Measurements from ENCODE around the gene CACNA1C.

Gene CACNA1C

GRCh38 chr12:2627076-2627834 lies 574.5 kb downstream of the CACNA1C start:
- Histone ChIP-seq H3K9me3 (ENCODE audit: control insufficient read depth, low read length) (no peaks in the 10 kb centered on the region), H3K4me3 (ENCODE audit: low read length) (no peak overlapping the region), H3K4me1 (ENCODE audit: control insufficient read depth, insufficient read depth, low read length) (no peaks in the 10 kb centered on the region), H3K27me3 (replicated peaks; ENCODE audit: control insufficient read depth, insufficient read depth, low read length) (no peaks in the 10 kb centered on the region), H3K36me3 (ENCODE audit: control insufficient read depth, insufficient read depth, low read length, severe bottlenecking) (peaks cover 19% of the 10 kb centered on the region), H3K9ac (ENCODE audit: low read length) (no peak overlapping the region)
- DNase-seq (ENCODE audit: low read depth): no peak

- Histone ChIP-seq H3K4me1 (ENCODE audit: control insufficient read depth, insufficient read depth, low read length) (no peaks in the 10 kb centered on the region), H3K4me3 (ENCODE audit: low read length) (no peak overlapping the region), H3K36me3 (ENCODE audit: control insufficient read depth, insufficient read depth, low read length, severe bottlenecking) (peaks cover 19% of the 10 kb centered on the region), H3K9ac (ENCODE audit: low read length) (no peak overlapping the region), H3K27me3 (replicated peaks; ENCODE audit: control insufficient read depth, insufficient read depth, low read length) (no peaks in the 10 kb centered on the region), H3K9me3 (ENCODE audit: control insufficient read depth, low read length) (no peaks in the 10 kb centered on the region)
- DNase-seq (ENCODE audit: low read depth): no peak
Observed at GRCh38 chr12:2627835-2628191, 575.0 kb downstream of the CACNA1C start.

- no peaks in the 10 kb centered on the region for H3K27me3 ChIP-seq (replicated peaks; ENCODE audit: control insufficient read depth, insufficient read depth, low read length)
- no peak overlapping the region for H3K9ac ChIP-seq (ENCODE audit: low read length)
Observed at GRCh38 chr12:2628401-2628800, 575.6 kb downstream of the CACNA1C start.

GRCh38 chr12:2629051-2629450 lies 576.3 kb downstream of the CACNA1C start:
- Histone ChIP-seq H3K27me3 (replicated peaks; ENCODE audit: control insufficient read depth, insufficient read depth, low read length) (no peaks in the 10 kb centered on the region), H3K4me1 (ENCODE audit: control insufficient read depth, insufficient read depth, low read length) (no peaks in the 10 kb centered on the region)

More at GRCh38 chr12:2628401-2628800, 575.6 kb downstream of the CACNA1C start:
- Histone ChIP-seq H3K36me3 (ENCODE audit: control insufficient read depth, insufficient read depth, low read length, severe bottlenecking) (peaks cover 19% of the 10 kb centered on the region), H3K4me3 (ENCODE audit: low read length) (no peak overlapping the region), H3K4me1 (ENCODE audit: control insufficient read depth, insufficient read depth, low read length) (no peaks in the 10 kb centered on the region), H3K9me3 (ENCODE audit: control insufficient read depth, low read length) (no peaks in the 10 kb centered on the region)
- DNase-seq (ENCODE audit: low read depth): no peak

GRCh38 chr12:2631653-2632350 lies 579.0 kb downstream of the CACNA1C start:
- Histone ChIP-seq H3K9ac (ENCODE audit: low read length) (no peak overlapping the region), H3K4me3 (ENCODE audit: low read length) (no peak overlapping the region), H3K4me1 (ENCODE audit: control insufficient read depth, insufficient read depth, low read length) (no peaks in the 10 kb centered on the region), H3K36me3 (ENCODE audit: control insufficient read depth, insufficient read depth, low read length, severe bottlenecking) (peaks cover 17% of the 10 kb centered on the region), H3K9me3 (ENCODE audit: control insufficient read depth, low read length) (no peaks in the 10 kb centered on the region), H3K27me3 (replicated peaks; ENCODE audit: control insufficient read depth, insufficient read depth, low read length) (no peaks in the 10 kb centered on the region)
- no peak for DNase-seq (ENCODE audit: low read depth)

More at GRCh38 chr12:2629051-2629450, 576.3 kb downstream of the CACNA1C start:
- H3K36me3 ChIP-seq (ENCODE audit: control insufficient read depth, insufficient read depth, low read length, severe bottlenecking): peaks cover 16% of the 10 kb centered on the region
- H3K9ac ChIP-seq (ENCODE audit: low read length): no peak overlapping the region
- DNase-seq (ENCODE audit: low read depth): no peak
- no peaks in the 10 kb centered on the region for H3K9me3 ChIP-seq (ENCODE audit: control insufficient read depth, low read length)
- no peak overlapping the region for H3K4me3 ChIP-seq (ENCODE audit: low read length)

GRCh38 chr12:2633176-2633824 lies 580.5 kb downstream of the CACNA1C start:
- Histone ChIP-seq H3K4me3 (ENCODE audit: low read length) (no peak overlapping the region), H3K27me3 (replicated peaks; ENCODE audit: control insufficient read depth, insufficient read depth, low read length) (no peaks in the 10 kb centered on the region), H3K4me1 (ENCODE audit: control insufficient read depth, insufficient read depth, low read length) (no peaks in the 10 kb centered on the region), H3K9ac (ENCODE audit: low read length) (no peak overlapping the region), H3K36me3 (ENCODE audit: control insufficient read depth, insufficient read depth, low read length, severe bottlenecking) (peaks cover 11% of the 10 kb centered on the region), H3K9me3 (ENCODE audit: control insufficient read depth, low read length) (no peaks in the 10 kb centered on the region)
- DNase-seq (ENCODE audit: low read depth): no peak

GRCh38 chr12:2633825-2634200 lies 581.0 kb downstream of the CACNA1C start:
- Histone ChIP-seq H3K4me1 (ENCODE audit: control insufficient read depth, insufficient read depth, low read length) (no peaks in the 10 kb centered on the region), H3K36me3 (ENCODE audit: control insufficient read depth, insufficient read depth, low read length, severe bottlenecking) (peaks cover 9% of the 10 kb centered on the region), H3K9me3 (ENCODE audit: control insufficient read depth, low read length) (no peaks in the 10 kb centered on the region), H3K4me3 (ENCODE audit: low read length) (no peak overlapping the region), H3K9ac (ENCODE audit: low read length) (no peak overlapping the region), H3K27me3 (replicated peaks; ENCODE audit: control insufficient read depth, insufficient read depth, low read length) (no peaks in the 10 kb centered on the region)
- DNase-seq (ENCODE audit: low read depth): no peak

- Histone ChIP-seq H3K4me1 (ENCODE audit: control insufficient read depth, insufficient read depth, low read length) (no peaks in the 10 kb centered on the region), H3K4me3 (ENCODE audit: low read length) (no peak overlapping the region), H3K9me3 (ENCODE audit: control insufficient read depth, low read length) (no peaks in the 10 kb centered on the region), H3K27me3 (replicated peaks; ENCODE audit: control insufficient read depth, insufficient read depth, low read length) (no peaks in the 10 kb centered on the region), H3K36me3 (ENCODE audit: control insufficient read depth, insufficient read depth, low read length, severe bottlenecking) (peaks cover 8% of the 10 kb centered on the region), H3K9ac (ENCODE audit: low read length) (no peak overlapping the region)
- no peak for DNase-seq (ENCODE audit: low read depth)
Observed at GRCh38 chr12:2634471-2634870, 581.7 kb downstream of the CACNA1C start.

- peaks cover 4% of the 10 kb centered on the region for H3K36me3 ChIP-seq (ENCODE audit: control insufficient read depth, insufficient read depth, low read length, severe bottlenecking)
- no peaks in the 10 kb centered on the region for H3K27me3 ChIP-seq (replicated peaks; ENCODE audit: control insufficient read depth, insufficient read depth, low read length)
- peaks cover 18% of the 10 kb centered on the region for H3K4me1 ChIP-seq (ENCODE audit: control insufficient read depth, insufficient read depth, low read length)
- no peak overlapping the region for H3K9ac ChIP-seq (ENCODE audit: low read length)
- no peak overlapping the region for H3K4me3 ChIP-seq (ENCODE audit: low read length)
- no peak for DNase-seq (ENCODE audit: low read depth)
- no peaks in the 10 kb centered on the region for H3K9me3 ChIP-seq (ENCODE audit: control insufficient read depth, low read length)
Observed at GRCh38 chr12:2636741-2637340, 584.1 kb downstream of the CACNA1C start.

- Histone ChIP-seq H3K9ac (ENCODE audit: low read length) (no peak overlapping the region), H3K36me3 (ENCODE audit: control insufficient read depth, insufficient read depth, low read length, severe bottlenecking) (peaks cover 4% of the 10 kb centered on the region), H3K4me3 (ENCODE audit: low read length) (no peak overlapping the region), H3K4me1 (ENCODE audit: control insufficient read depth, insufficient read depth, low read length) (peaks cover 18% of the 10 kb centered on the region), H3K9me3 (ENCODE audit: control insufficient read depth, low read length) (no peaks in the 10 kb centered on the region), H3K27me3 (replicated peaks; ENCODE audit: control insufficient read depth, insufficient read depth, low read length) (no peaks in the 10 kb centered on the region)
- DNase-seq (ENCODE audit: low read depth): no peak
Observed at GRCh38 chr12:2637371-2637770, 584.6 kb downstream of the CACNA1C start.
